ENCODE measurements around the gene CTRB1. TPM values are rescaled to one million over a fixed set of nuclear protein-coding genes. Genes with fewer than 3 reads are reported as not detected.
A peak's percentile ranks its signal among the peaks of the same experiment; 100 is the strongest.

Gene CTRB1
- total and polyA plus RNA-seq, 2 of the 13 experiments (the other 11 are each of a cell fraction or from before 2014, with no cell fraction given): not detected

DNA sequence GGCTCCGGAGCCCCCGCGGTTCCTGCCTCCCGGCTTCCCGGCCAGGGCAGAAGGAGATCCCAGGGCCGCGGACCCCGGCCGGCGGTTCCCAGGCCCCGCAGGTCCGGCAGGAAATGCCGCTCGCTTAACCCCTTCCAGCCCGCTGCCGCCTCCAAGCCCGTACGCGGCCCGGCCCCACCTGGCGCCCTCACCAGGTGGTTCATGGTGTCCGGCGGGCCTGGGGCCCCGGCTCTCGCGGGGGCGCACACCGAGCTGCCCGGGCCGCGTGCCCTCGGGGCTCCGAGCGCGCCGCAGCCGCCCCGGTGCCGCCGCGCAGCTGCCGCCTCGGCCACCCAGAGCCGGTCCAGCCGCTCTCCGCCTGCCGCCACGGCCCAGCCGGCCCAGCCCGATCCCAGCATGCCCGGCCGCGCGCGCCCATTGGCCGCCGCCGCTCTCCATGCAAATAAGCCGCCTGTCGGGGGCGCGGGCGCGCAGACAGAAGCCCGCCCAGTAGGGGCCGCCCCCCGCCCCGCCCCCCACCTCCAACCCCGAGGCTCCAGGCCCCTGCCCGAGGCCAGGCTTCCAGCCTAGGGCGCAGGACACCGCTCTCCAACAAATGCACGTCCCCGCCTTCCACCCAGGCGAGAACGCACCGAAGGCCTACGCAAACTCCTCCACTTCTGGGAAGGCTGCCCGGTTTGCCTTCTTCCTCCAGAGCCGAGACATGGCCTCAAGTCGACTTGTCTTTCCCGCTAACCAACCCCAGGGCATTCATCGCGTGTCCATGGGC is 32.7 kb downstream of the CTRB1 start, which contains the start of gene BCAR1 (continued):
- TF ChIP-seq ZNF766 (CRISPR knock-in tag; IDR thresholded peaks at IDR 0.05; ENCODE audit: borderline replicate concordance) (no peak; the same call in 1 of the 2 replicates), ZNF850 (CRISPR knock-in tag; conservative IDR thresholded peaks at IDR 0.05) (no peak), U2AF1 (optimal IDR thresholded peaks at IDR 0.05; ENCODE audit: low read depth, low read length) (no peak), DDIT3 (CRISPR knock-in tag; IDR thresholded peaks at IDR 0.05) (no peak), RARG (CRISPR knock-in tag; IDR thresholded peaks at IDR 0.05; ENCODE audit: low read depth) (no peak), SP5 (CRISPR knock-in tag; IDR thresholded peaks at IDR 0.05; ENCODE audit: borderline replicate concordance, low read depth) (no peak; the same call in 1 of the 2 replicates), ZNF512B (CRISPR knock-in tag; IDR thresholded peaks at IDR 0.05; ENCODE audit: borderline replicate concordance) (no peak), ZNF619 (CRISPR knock-in tag; IDR thresholded peaks at IDR 0.05) (no peak; the same call in 1 of the 2 replicates), RFX1 (IDR thresholded peaks at IDR 0.05) (no peak), SRSF9 (IDR thresholded peaks at IDR 0.05; ENCODE audit: borderline replicate concordance, insufficient read depth, low read depth, low read length, poor library complexity, severe bottlenecking) (no peak), ZNF841 (CRISPR knock-in tag; IDR thresholded peaks at IDR 0.05; ENCODE audit: borderline replicate concordance) (no peak), ZNF343 (CRISPR knock-in tag; IDR thresholded peaks at IDR 0.05) (no peak; the same call in 1 of the 2 replicates), ZNF10 (CRISPR knock-in tag; IDR thresholded peaks at IDR 0.05; ENCODE audit: borderline replicate concordance, low read depth) (no peak), NRL (CRISPR knock-in tag; IDR thresholded peaks at IDR 0.05; ENCODE audit: borderline replicate concordance) (no peak), NFAT5 (CRISPR knock-in tag; IDR thresholded peaks at IDR 0.05) (no peak; the same call in 1 of the 2 replicates), ZZZ3 (CRISPR knock-in tag; IDR thresholded peaks at IDR 0.05; ENCODE audit: borderline replicate concordance) (no peak), ZNF556 (CRISPR knock-in tag; IDR thresholded peaks at IDR 0.05; ENCODE audit: borderline replicate concordance) (no peak), ZNF788 (CRISPR knock-in tag; IDR thresholded peaks at IDR 0.05; ENCODE audit: borderline replicate concordance) (no peak)
- TF ChIP-seq, protein P1, sequence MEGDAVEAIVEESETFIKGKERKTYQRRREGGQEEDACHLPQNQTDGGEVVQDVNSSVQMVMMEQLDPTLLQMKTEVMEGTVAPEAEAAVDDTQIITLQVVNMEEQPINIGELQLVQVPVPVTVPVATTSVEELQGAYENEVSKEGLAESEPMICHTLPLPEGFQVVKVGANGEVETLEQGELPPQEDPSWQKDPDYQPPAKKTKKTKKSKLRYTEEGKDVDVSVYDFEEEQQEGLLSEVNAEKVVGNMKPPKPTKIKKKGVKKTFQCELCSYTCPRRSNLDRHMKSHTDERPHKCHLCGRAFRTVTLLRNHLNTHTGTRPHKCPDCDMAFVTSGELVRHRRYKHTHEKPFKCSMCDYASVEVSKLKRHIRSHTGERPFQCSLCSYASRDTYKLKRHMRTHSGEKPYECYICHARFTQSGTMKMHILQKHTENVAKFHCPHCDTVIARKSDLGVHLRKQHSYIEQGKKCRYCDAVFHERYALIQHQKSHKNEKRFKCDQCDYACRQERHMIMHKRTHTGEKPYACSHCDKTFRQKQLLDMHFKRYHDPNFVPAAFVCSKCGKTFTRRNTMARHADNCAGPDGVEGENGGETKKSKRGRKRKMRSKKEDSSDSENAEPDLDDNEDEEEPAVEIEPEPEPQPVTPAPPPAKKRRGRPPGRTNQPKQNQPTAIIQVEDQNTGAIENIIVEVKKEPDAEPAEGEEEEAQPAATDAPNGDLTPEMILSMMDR (CRISPR knock-in tag; IDR thresholded peaks at IDR 0.05): peak; percentile 25
